ENCODE results near the gene GRSF1. TPM values are rescaled to one million over a fixed set of nuclear protein-coding genes. Genes with fewer than 3 reads are reported as not detected.
A peak's percentile ranks its signal among the peaks of the same experiment; 100 is the strongest.

The GRSF1 gene
- total and polyA plus RNA-seq, 2 of the 13 experiments (the other 11 are each of a cell fraction or from before 2014, with no cell fraction given): 66.5 to 103 TPM

- peak in 1 of 2 experiments; percentile 16; a peak in 1 of 4 replicates for TF ChIP-seq REST (IDR thresholded peaks at IDR 0.05; ENCODE audit: borderline replicate concordance in 1 of 2, low read depth in 1 of 2, low read length in 2 of 2)
- TF ChIP-seq ZNF776 (CRISPR knock-in tag; IDR thresholded peaks at IDR 0.05): no peak
- no peak for TF ChIP-seq SIN3B (IDR thresholded peaks at IDR 0.05; ENCODE audit: low read length)
- TF ChIP-seq ZNF543 (CRISPR knock-in tag; IDR thresholded peaks at IDR 0.05): 0 out of 2 replicates have a peak, but pooled peaks have one; percentile 5
- TF ChIP-seq PHF8 (CRISPR knock-in tag; IDR thresholded peaks at IDR 0.05): peak; percentile 69
- TF ChIP-seq CBX5 (CRISPR knock-in tag; IDR thresholded peaks at IDR 0.05; ENCODE audit: borderline replicate concordance): no peak
- TF ChIP-seq REPIN1 (CRISPR knock-in tag; IDR thresholded peaks at IDR 0.05; ENCODE audit: borderline replicate concordance, low read depth): peak; percentile 58; the same call in 1 of the 2 replicates
- peak; percentile 91 for TF ChIP-seq RBFOX2 (IDR thresholded peaks at IDR 0.05; ENCODE audit: low read depth, low read length)
- TF ChIP-seq, protein P1, sequence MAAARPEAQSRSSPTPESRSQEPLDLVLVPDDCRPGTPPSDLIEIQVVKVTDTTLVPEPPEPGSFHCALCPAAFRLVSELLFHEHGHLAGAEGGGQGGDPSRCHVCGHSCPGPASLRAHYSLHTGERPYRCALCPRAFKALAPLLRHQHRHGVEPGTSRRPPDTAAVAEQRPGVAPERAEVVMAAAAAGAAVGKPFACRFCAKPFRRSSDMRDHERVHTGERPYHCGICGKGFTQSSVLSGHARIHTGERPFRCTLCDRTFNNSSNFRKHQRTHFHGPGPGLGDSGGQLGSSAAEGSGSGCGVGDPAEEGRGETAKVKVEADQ (CRISPR knock-in tag; IDR thresholded peaks at IDR 0.05; ENCODE audit: borderline replicate concordance): peak; percentile 7; the same call in 1 of the 2 replicates
- TF ChIP-seq GATA4 (IDR thresholded peaks at IDR 0.05; ENCODE audit: borderline replicate concordance, low read depth): 0 out of 2 replicates have a peak, but pooled peaks have one; percentile 20
- peak; percentile 85 for TF ChIP-seq TAF1 (CRISPR knock-in tag; IDR thresholded peaks at IDR 0.05)
- TF ChIP-seq ZFX (CRISPR knock-in tag; IDR thresholded peaks at IDR 0.05; ENCODE audit: low read depth): peak; percentile 78; the same call in 1 of the 2 replicates
- TF ChIP-seq KLF12 (CRISPR knock-in tag; IDR thresholded peaks at IDR 0.05; ENCODE audit: borderline replicate concordance): no peak
- TF ChIP-seq KDM5B (CRISPR knock-in tag; IDR thresholded peaks at IDR 0.05; ENCODE audit: borderline replicate concordance): 0 out of 2 replicates have a peak, but pooled peaks have one; percentile 18
- TF ChIP-seq ZNF263 (CRISPR knock-in tag; IDR thresholded peaks at IDR 0.05): no peak
- peak; percentile 59 for TF ChIP-seq HNRNPLL (IDR thresholded peaks at IDR 0.05; ENCODE audit: low read depth, low read length, poor library complexity, severe bottlenecking)
- no peak for TF ChIP-seq PRDM4 (CRISPR knock-in tag; IDR thresholded peaks at IDR 0.05; ENCODE audit: borderline replicate concordance)
- 0 out of 2 replicates have a peak, but pooled peaks have one; percentile 50 for TF ChIP-seq ZIK1 (CRISPR knock-in tag; IDR thresholded peaks at IDR 0.05; ENCODE audit: borderline replicate concordance, low read depth)
- no peak for TF ChIP-seq ZNF3 (CRISPR knock-in tag; IDR thresholded peaks at IDR 0.05)
- no peak for TF ChIP-seq SP1 (IDR thresholded peaks at IDR 0.05)
- TF ChIP-seq SP1 (CRISPR knock-in tag; IDR thresholded peaks at IDR 0.05): peak; percentile 94
- TF ChIP-seq MAZ (IDR thresholded peaks at IDR 0.05; ENCODE audit: borderline replicate concordance, low read depth, low read length): peak; percentile 59; the same call in 1 of the 2 replicates
- no peak; the same call in 1 of the 2 replicates for TF ChIP-seq MAZ (CRISPR knock-in tag; IDR thresholded peaks at IDR 0.05; ENCODE audit: low read depth)
- TF ChIP-seq THAP11 (CRISPR knock-in tag; IDR thresholded peaks at IDR 0.05): peak; percentile 61; the same call in 1 of the 2 replicates
- 0 out of 2 replicates have a peak, but pooled peaks have one; percentile 18 for TF ChIP-seq CENPT (CRISPR knock-in tag; IDR thresholded peaks at IDR 0.05; ENCODE audit: low read depth)
Observed at GRCh38 chr4:70839589-70840093, at the start of gene GRSF1 (continued).
